ENCODE measurements around the gene MBD2.

Gene MBD2

DNA sequence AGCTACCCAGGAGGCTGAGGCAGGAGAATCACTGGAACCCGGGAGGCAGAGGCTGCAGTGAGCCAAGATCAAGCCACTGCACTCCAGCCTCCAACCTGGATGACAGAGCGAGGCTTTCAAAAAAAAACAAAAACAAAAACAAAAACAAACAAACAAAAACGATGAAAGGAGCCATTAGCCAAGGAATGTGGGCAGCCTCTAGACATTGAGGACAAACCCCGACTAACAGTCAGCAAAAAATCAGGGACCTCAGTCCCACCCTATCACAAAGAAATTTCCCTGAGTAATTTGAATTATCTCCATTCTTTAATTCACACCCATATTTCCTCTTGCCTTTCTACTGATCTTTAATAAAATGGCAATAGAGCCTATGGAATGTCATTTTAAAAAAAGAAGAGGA, 75.8 kb downstream of the MBD2 start:
- TF ChIP-seq CTCF (IDR thresholded peaks at IDR 0.05; ENCODE audit: low read depth, low read length) = no peak
- no peak for DNase-seq (ENCODE audit: extremely low read depth, low read depth)

- TF ChIP-seq CTCF (IDR thresholded peaks at IDR 0.05; ENCODE audit: low read depth, low read length) = no peak
- no peak for DNase-seq (ENCODE audit: extremely low read depth, low read depth)
Observed at GRCh38 chr18:54148151-54148550, 76.3 kb downstream of the MBD2 start.

DNA sequence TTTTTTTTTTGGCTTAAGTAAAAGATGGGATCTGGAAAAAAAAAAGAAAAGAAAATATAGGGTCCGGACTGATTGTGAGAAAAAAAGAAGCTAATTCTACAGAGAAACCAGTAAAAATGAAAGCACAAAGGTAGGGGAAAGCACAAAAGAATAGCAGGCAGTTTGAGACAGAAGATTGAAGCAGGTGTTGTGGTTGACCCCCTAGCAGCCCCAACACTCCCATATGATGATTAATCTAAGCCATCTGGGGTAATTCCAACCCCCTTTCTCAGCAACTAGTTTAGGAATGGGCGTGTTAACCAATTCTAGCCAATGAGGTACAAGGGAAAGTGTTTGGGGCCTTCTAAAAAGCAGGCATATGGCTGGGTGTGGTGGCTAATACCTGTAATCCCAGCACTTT, 77.0 kb downstream of the MBD2 start:
- DNase-seq (ENCODE audit: extremely low read depth, low read depth) = no peak
- TF ChIP-seq CTCF (IDR thresholded peaks at IDR 0.05; ENCODE audit: low read depth, low read length) = no peak

DNA sequence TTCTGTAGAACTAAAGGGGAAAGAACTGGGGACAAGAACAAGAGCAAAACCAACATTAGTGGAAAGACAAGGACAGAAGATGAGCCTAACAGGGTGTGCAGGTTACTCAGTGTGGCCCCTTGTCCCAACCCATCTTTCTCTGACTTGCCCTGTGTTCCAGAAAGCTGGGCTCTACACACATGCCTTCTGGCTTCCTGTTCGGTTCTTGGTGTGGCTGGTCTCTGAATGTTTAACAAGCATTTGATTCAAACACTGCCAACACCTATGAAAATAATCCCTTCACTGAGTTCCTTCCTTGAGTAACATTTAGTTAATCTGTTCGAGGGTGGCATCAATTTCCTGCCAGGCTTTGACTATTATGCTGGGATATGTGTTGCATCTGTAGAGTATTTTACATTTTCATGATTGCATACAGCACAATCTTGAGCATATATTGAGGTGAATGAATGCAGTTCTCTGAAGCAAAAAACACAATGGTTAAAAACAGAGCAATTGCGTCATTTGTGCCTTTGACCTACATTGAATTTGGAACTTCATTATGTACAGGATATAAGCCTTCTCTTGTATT, 83.3 kb downstream of the MBD2 start:
- no peak for TF ChIP-seq CTCF (IDR thresholded peaks at IDR 0.05; ENCODE audit: low read depth, low read length)

DNA sequence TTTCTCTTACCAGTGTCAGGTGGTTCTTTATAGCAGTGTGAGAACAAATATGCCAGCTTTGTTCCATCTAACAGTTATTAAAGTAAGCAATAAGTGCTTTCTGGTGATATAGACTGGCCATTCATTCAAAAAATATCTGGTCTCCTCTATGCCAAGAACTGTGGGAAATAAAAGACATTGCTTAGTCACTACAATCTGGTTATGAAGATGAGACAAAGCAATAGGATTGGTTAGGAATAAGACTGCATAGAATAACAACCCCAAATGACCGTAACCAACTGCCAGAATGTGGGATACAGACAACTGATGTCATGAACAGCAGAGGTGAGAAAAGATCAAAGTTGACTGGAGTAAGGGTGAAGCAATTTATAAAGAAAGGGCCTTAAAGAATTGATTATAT, 83.8 kb downstream of the MBD2 start:
- no peak for TF ChIP-seq CTCF (IDR thresholded peaks at IDR 0.05; ENCODE audit: low read depth, low read length)
- DNase-seq (ENCODE audit: extremely low read depth, low read depth) = no peak

More for the DNA sequence above, 83.3 kb downstream of the MBD2 start:
- no peak for DNase-seq (ENCODE audit: extremely low read depth, low read depth)

DNA sequence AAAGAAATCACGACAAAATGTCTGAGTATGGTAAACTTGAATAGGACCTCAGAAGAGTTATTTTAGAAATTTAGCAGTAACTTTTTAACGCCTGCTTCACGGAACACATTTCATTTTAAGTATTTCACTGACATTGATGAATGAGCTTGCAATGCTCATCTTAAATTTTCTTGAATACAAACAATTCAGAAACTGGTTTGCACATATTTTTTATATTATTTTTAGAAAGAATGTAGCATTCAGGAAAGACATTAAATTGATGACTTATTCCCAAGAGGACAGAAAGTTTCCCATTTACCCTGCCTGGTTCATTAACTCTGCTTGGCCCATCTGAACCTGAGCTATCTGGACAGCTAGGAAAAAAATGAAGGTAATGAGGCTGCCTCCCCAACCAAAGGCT, 89.3 kb downstream of the MBD2 start:
- no peak for TF ChIP-seq CTCF (IDR thresholded peaks at IDR 0.05; ENCODE audit: low read depth, low read length)
- no peak for DNase-seq (ENCODE audit: extremely low read depth, low read depth)

GRCh38 chr18:54134053-54134452, 90.4 kb downstream of the MBD2 start:
- no peak for DNase-seq (ENCODE audit: extremely low read depth, low read depth)
- no peak for TF ChIP-seq CTCF (IDR thresholded peaks at IDR 0.05; ENCODE audit: low read depth, low read length)
